Adrenal gland (tissue), 12 donors: Measurements from ENCODE around the gene CPA2. TPM values are rescaled to one million over a fixed set of nuclear protein-coding genes. Genes with fewer than 3 reads are reported as not detected.

Source experiments
- DNase-seq, 7 donors: peaks; one replicate each; pipeline ENCODE4 v3.0.0-alpha.2; 2019 to 2020
- H3K27ac ChIP-seq, 5 donors: fragments of 200-600 bp; sonication (generic) in 4 of 5; 1 replicate in 3 of 5; 2 replicates in 2 of 5; pipeline versions ENCODE4 v1.5.1 to v1.8.0; 2016 to 2020; ENCODE audit warnings: mild to moderate bottlenecking in 1 of 5
- H3K27me3 ChIP-seq: fragments of 200-600 bp; 2 replicates; pipeline ENCODE4 v1.8.0; 2021
- H3K36me3 ChIP-seq, 2 donors: fragments of 200-600 bp; replicated peaks in 1 of 2; 1 replicate in 1 of 2; 2 replicates in 1 of 2; pipeline versions ENCODE4 v1.5.1 to v1.8.0; 2018 to 2022
- H3K4me1 ChIP-seq, 2 donors: fragments of 200-600 bp; replicated peaks in 1 of 2; 1 replicate in 1 of 2; 2 replicates in 1 of 2; pipeline versions ENCODE4 v1.5.1 to v1.8.0; 2018 to 2021
- H3K4me3 ChIP-seq, 4 donors: fragments of 200-600 bp; sonication (generic) in 3 of 4; one replicate each; pipeline ENCODE4 v1.5.1; 2016 to 2018
- H3K9me3 ChIP-seq, 3 donors: fragments of 200-600 bp; sonication (generic) in 1 of 3; replicated peaks in 1 of 3; 1 replicate in 2 of 3; 2 replicates in 1 of 3; pipeline versions ENCODE4 v1.5.1 to v1.8.0; 2016 to 2021
- CTCF ChIP-seq, 6 experiments: fragments of 450-650 bp in 4 of 6; fragments of 200-600 bp in 2 of 6; sonication (generic) in 1 of 6; IDR thresholded peaks; 1 replicate in 5 of 6; 2 replicates in 1 of 6; pipeline versions ENCODE4 v1.5.1 to v1.8.0; 2016 to 2021; ENCODE audit warnings: antibody characterized with exemption in 6 of 6, mild to moderate bottlenecking in 2 of 6, moderate library complexity in 1 of 6
- POLR2A ChIP-seq, 2 donors: fragments of 450-650 bp; IDR thresholded peaks; one replicate each; pipeline ENCODE4 v1.6.1; 2017; ENCODE audit warnings: antibody characterized with exemption in 2 of 2, mild to moderate bottlenecking in 2 of 2, moderate library complexity in 1 of 2
- WGBS, 4 donors: extraction: QIAGEN DNeasy Blood & Tissue Kit in 2 of 4; methylation state at CpG; one replicate each; pipeline versions ENCODE4 v1.1.5 to v1.1.7; 2013 to 2017; 5-methylcytosine and 5-hydroxymethylcytosine counted together
- intact Hi-C, 2 donors: fragments of 100-400 bp; cut with DNase I; formaldehyde crosslinking; loops; one replicate each; pipeline versions ENCODE4 v1.14.1 to v1.15.0; 2022 to 2023
- polyA plus RNA-seq, 3 donors: library from polyadenylated mRNA; stranded (reverse); fragments of 200-250 nt in 2 of 3; fragments of 350-450 nt in 1 of 3; fragmentation: Illumina TruSeq in 1 of 3; extraction: RNeasy Lipid Tissue Mini Kit (QIAGEN cat#74804) in 1 of 3; gene quantifications; one replicate each; pipeline ENCODE4 v1.2.3, GENCODE V29; 2013 to 2014
- total RNA-seq, 9 donors: library from RNA; depleted of rRNA in 4 of 9; stranded (reverse); fragments of >200 nt in 4 of 9; fragments of 120-200 nt in 1 of 9; fragmentation: NEBNext Ultra II Directional in 1 of 9; extraction: Animal tissue kit (Norgen Biotek cat#: 25700) in 1 of 9; gene quantifications; one replicate each; pipeline versions ENCODE4 v1.1.0 to v1.2.4, GENCODE V29; 2013 to 2023
- donor health status: healthy with polysubstance abuse.
- donor health status: Bipolar disorder and iron deficiency.
- donor health status: DM: yes; HTN: yes; CAD: no.
- donor health status: DM: no; HTN: no; CAD: no.
- donor health status: DM: no; HTN: no; CAD: no.
- donor health status: DM: yes; HTN: yes; CAD: no.

The CPA2 gene
- total and polyA plus RNA-seq, 12 donors: 0.15 to 2.3 (median 0.75) TPM; not detected in 4

GRCh38 chr7:130277763-130278643 lies 11.3 kb downstream of the CPA2 start:
- Histone ChIP-seq H3K27ac (peak overlapping the region in 1 of 5 donors; percentile 43), H3K27me3 (no peaks in the 10 kb centered on the region), H3K36me3 (no peaks in the 10 kb centered on the region), H3K4me1 (peaks cover 0 to under 1% of the 10 kb centered on the region in 2 donors), H3K9me3 (no peaks in the 10 kb centered on the region), H3K4me3 (no peak overlapping the region)
- 64 to 71% (median 68%) methylated on average over 15 of the region's 15 CpGs for WGBS, 4 donors
- intact Hi-C loops: no loop called here
- no peak for TF ChIP-seq POLR2A (IDR thresholded peaks at IDR 0.05)
- peak in 5 of 6 experiments; percentile 36 to 66 (median 51) for TF ChIP-seq CTCF (IDR thresholded peaks at IDR 0.05)
- peak; percentile 47 to 86 (median 57) for DNase-seq

- no peaks in the 10 kb centered on the region for H3K9me3 ChIP-seq
- H3K4me3 ChIP-seq: no peak overlapping the region
- TF ChIP-seq POLR2A (IDR thresholded peaks at IDR 0.05) (no peak), CTCF (IDR thresholded peaks at IDR 0.05) (no peak)
- no peak for DNase-seq
- H3K27ac ChIP-seq: no peak overlapping the region
- no peaks in the 10 kb centered on the region for H3K4me1 ChIP-seq
- intact Hi-C loops: no loop called here
- no peaks in the 10 kb centered on the region for H3K36me3 ChIP-seq
- no peaks in the 10 kb centered on the region for H3K27me3 ChIP-seq
Observed at GRCh38 chr7:130278860-130279259, 12.2 kb downstream of the CPA2 start.

- Histone ChIP-seq H3K27me3 (no peaks in the 10 kb centered on the region), H3K9me3 (no peaks in the 10 kb centered on the region), H3K27ac (no peak overlapping the region), H3K4me1 (no peaks in the 10 kb centered on the region), H3K4me3 (no peak overlapping the region), H3K36me3 (no peaks in the 10 kb centered on the region)
- TF ChIP-seq CTCF (IDR thresholded peaks at IDR 0.05) (no peak), POLR2A (IDR thresholded peaks at IDR 0.05) (no peak)
- intact Hi-C loops: no loop called here
- no peak for DNase-seq
- 81 to 97% (median 83%) methylated on average over 2 of the region's 2 CpGs for WGBS, 4 donors
Observed at GRCh38 chr7:130279286-130279685, 12.6 kb downstream of the CPA2 start.

GRCh38 chr7:130279906-130280305 lies 13.2 kb downstream of the CPA2 start:
- Histone ChIP-seq H3K27me3 (no peaks in the 10 kb centered on the region), H3K4me1 (no peaks in the 10 kb centered on the region), H3K27ac (no peak overlapping the region), H3K36me3 (no peaks in the 10 kb centered on the region), H3K9me3 (no peaks in the 10 kb centered on the region), H3K4me3 (no peak overlapping the region)
- WGBS, 4 donors: 75 to 97% (median 89%) methylated on average over 1 of the region's 1 CpG
- intact Hi-C loops: loop anchor here in 1 of 2 donors (5.0 kb wide), 1 partner anchor 212 kb away; the partner anchor contains the start of gene MEST
- no peak for DNase-seq
- TF ChIP-seq POLR2A (IDR thresholded peaks at IDR 0.05): no peak
